Smooth muscle cell (in vitro differentiated cells): ENCODE measurements around the gene MYH7. TPM values are rescaled to one million over a fixed set of nuclear protein-coding genes. Genes with fewer than 3 reads are reported as not detected.

Source experiments
- DNase-seq: peaks from one replicate; lab custom pipeline; 2025; ENCODE audit not compliant: unreplicated experiment; lab: John Stamatoyannopoulos, UW
- H2AFZ ChIP-seq: fragments of 200-600 bp; sonication (generic); 2 replicates; pipeline ENCODE4 v1.6.0; 2016; ENCODE audit warnings: antibody characterized with exemption, low read depth, mild to moderate bottlenecking
- H3F3A ChIP-seq: fragments of 200-600 bp; sonication (generic); 2 replicates; pipeline ENCODE4 v1.6.0; 2017; ENCODE audit warnings: antibody characterized with exemption, low read depth
- H3K27ac ChIP-seq: fragments of 200-600 bp; sonication (generic); 2 replicates; pipeline ENCODE4 v1.5.1; 2016; ENCODE audit warnings: low read depth, mild to moderate bottlenecking
- H3K27me3 ChIP-seq: fragments of 200-600 bp; sonication (generic); 2 replicates; pipeline ENCODE4 v1.6.1; 2016; ENCODE audit warnings: low read depth, mild to moderate bottlenecking
- H3K36me3 ChIP-seq: fragments of 200-600 bp; sonication (generic); 2 replicates; pipeline ENCODE4 v1.5.1; 2016; ENCODE audit warnings: low read depth
- H3K4me1 ChIP-seq: fragments of 200-600 bp; sonication (generic); 2 replicates; pipeline ENCODE4 v1.5.1; 2016; ENCODE audit warnings: low read depth
- H3K4me2 ChIP-seq: fragments of 200-600 bp; sonication (generic); 2 replicates; pipeline ENCODE4 v1.6.0; 2016; ENCODE audit warnings: mild to moderate bottlenecking
- H3K4me3 ChIP-seq: fragments of 200-600 bp; sonication (generic); 2 replicates; pipeline ENCODE4 v1.5.1; 2016; ENCODE audit warnings: mild to moderate bottlenecking
- H3K79me2 ChIP-seq: fragments of 200-600 bp; sonication (generic); 2 replicates; pipeline ENCODE4 v1.6.0; 2016; ENCODE audit warnings: low read depth, mild to moderate bottlenecking
- H3K9ac ChIP-seq: fragments of 200-600 bp; sonication (generic); 2 replicates; pipeline ENCODE4 v1.6.0; 2016; ENCODE audit warnings: low read depth
- H3K9me3 ChIP-seq: fragments of 200-600 bp; sonication (generic); replicated peaks from 2 replicates; pipeline ENCODE4 v1.5.1; 2016; ENCODE audit warnings: low read depth
- H4K20me1 ChIP-seq: fragments of 200-600 bp; sonication (generic); 2 replicates; pipeline ENCODE4 v1.6.0; 2016; ENCODE audit warnings: low read depth
- WGBS: methylation state at CpG from one replicate; pipeline ENCODE4 v1.1.7; 2016; ENCODE audit warnings: low lambda C conversion rate; 5-methylcytosine and 5-hydroxymethylcytosine counted together
- polyA plus RNA-seq: library from polyadenylated mRNA; unstranded; fragments of >200 nt; fragmentation: Nextera tagmentation; extraction: Ambion mirVana; gene quantifications from 2 replicates; pipeline ENCODE4 v1.2.1, GENCODE V29; 2016
- total RNA-seq: library from RNA; depleted of rRNA; stranded (reverse); fragments of >200 nt; gene quantifications from 2 replicates; pipeline ENCODE4 v1.2.3, GENCODE V29; 2014
- TF ChIP-seq, protein P1 (sequence below): fragments of 200-600 bp; sonication (generic); IDR thresholded peaks from 2 replicates; pipeline ENCODE4 v1.5.1; 2017; ENCODE audit warnings: borderline replicate concordance, mild to moderate bottlenecking, antibody characterized with exemption; ENCODE audit not compliant: insufficient read depth, poor library complexity, severe bottlenecking

MYH7 gene
- total and polyA plus RNA-seq, 2 experiments from 2014 or later = not detected

DNA sequence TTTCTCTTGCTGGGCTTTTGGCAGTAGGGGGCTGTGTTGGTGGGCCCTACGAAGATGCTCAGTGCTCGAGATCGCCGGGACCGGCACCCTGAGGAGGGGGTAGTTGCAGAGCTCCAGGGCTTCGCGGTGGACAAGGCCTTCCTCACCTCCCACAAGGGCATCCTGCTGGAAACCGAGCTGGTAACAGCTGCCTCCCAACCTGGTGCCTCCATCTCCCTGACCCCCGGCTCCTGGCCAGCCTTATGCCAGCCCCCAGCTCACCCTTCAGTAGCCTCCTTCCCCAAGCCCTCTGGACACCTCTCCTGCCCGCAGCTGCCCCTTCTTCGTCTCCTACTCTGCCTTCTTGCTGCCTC, 58.3 kb downstream of the MYH7 start:
- WGBS = 79% methylated on average over 11 of the region's 11 CpGs
- no peak overlapping the region for H3K9ac ChIP-seq
- H3K79me2 ChIP-seq = no peaks in the 10 kb centered on the region

DNA sequence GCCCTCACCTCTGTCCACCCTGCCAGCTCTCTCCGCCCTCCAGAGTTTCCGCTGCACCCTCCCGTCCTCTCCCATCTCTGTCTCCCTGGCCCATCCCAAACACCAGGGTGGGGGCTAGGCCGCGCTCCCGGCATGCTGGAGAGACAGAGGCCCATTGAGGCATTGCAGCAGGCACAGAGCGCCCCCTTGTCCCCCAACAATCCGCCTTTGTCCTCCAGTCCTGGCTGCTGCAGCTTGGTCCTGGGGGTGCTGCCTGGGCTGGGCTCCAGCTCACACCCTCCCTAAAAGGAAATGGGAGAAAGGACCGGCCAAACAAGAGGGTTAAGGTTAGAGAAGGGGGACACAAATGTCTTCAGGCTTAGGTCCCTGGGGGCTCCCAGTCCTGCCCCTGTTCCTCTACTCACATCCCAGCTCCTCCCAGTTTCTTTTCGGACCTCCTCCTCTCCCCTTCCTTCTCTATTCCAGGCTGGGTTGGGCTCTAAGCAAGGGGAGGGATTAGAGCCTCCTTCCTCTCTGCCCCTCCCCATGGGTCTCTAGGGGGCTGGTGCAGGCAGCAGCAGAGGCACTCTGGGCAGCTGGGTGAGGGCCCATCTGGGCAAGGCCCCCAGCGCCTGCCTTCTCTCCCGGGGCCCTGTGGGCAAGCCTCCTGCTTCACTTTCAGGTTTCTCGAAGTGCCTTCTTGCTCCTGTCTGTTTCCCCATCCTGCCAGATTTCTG, 58.8 kb downstream of the MYH7 start, which contains the start of gene CMTM5:
Gene CMTM5, plus strand, starts transcription at position 565 of the 716 bp plus-strand sequence. CDS start 206 bp downstream, outside the sequence.
- Histone ChIP-seq H2AFZ (no peak within 1 kb of the TSS), H4K20me1 (no peaks in the 10 kb centered on the region), H3K27me3 (no peaks in the 10 kb centered on the region), H3K4me2 (no peak within 1 kb of the TSS), H3K27ac (no peak within 1 kb of the TSS), H3K4me3 (no peak within 1 kb of the TSS), H3K79me2 (no peaks in the 10 kb centered on the region), H3K9ac (no peak within 1 kb of the TSS), H3K9me3 (no peaks in the 10 kb centered on the region), H3K36me3 (no peaks in the 10 kb centered on the region), H3K4me1 (peaks cover 7% of the 10 kb centered on the region), H3F3A (no peaks in the 10 kb centered on the region)
- DNase-seq = no peak
- TF ChIP-seq, protein P1, sequence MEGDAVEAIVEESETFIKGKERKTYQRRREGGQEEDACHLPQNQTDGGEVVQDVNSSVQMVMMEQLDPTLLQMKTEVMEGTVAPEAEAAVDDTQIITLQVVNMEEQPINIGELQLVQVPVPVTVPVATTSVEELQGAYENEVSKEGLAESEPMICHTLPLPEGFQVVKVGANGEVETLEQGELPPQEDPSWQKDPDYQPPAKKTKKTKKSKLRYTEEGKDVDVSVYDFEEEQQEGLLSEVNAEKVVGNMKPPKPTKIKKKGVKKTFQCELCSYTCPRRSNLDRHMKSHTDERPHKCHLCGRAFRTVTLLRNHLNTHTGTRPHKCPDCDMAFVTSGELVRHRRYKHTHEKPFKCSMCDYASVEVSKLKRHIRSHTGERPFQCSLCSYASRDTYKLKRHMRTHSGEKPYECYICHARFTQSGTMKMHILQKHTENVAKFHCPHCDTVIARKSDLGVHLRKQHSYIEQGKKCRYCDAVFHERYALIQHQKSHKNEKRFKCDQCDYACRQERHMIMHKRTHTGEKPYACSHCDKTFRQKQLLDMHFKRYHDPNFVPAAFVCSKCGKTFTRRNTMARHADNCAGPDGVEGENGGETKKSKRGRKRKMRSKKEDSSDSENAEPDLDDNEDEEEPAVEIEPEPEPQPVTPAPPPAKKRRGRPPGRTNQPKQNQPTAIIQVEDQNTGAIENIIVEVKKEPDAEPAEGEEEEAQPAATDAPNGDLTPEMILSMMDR = no peak
- 73% methylated on average over 13 of the region's 13 CpGs for WGBS

More for the DNA sequence above, 58.3 kb downstream of the MYH7 start:
- Histone ChIP-seq H2AFZ (no peak overlapping the region), H3K27ac (no peak overlapping the region), H3K4me1 (peaks cover 7% of the 10 kb centered on the region), H3K4me3 (no peak overlapping the region), H3K9me3 (no peaks in the 10 kb centered on the region), H3F3A (no peaks in the 10 kb centered on the region), H3K27me3 (no peaks in the 10 kb centered on the region), H3K36me3 (no peaks in the 10 kb centered on the region), H3K4me2 (no peak overlapping the region), H4K20me1 (no peaks in the 10 kb centered on the region)
- no peak for DNase-seq
- TF ChIP-seq, protein P1 = no peak

DNA sequence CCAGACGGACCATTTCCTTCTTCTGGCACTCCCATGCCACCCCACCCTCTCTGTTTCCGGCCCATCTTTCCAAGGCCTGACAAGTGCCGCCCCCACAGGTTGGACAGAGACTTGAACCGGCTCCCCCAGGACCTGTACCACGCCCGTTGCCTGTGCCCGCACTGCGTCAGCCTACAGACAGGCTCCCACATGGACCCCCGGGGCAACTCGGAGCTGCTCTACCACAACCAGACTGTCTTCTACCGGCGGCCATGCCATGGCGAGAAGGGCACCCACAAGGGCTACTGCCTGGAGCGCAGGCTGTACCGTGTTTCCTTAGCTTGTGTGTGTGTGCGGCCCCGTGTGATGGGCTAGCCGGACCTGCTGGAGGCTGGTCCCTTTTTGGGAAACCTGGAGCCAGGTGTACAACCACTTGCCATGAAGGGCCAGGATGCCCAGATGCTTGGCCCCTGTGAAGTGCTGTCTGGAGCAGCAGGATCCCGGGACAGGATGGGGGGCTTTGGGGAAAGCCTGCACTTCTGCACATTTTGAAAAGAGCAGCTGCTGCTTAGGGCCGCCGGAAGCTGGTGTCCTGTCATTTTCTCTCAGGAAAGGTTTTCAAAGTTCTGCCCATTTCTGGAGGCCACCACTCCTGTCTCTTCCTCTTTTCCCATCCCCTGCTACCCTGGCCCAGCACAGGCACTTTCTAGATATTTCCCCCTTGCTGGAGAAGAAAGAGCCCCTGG, 59.8 kb downstream of the MYH7 start:
- WGBS = 96% methylated on average over 21 of the region's 21 CpGs
- TF ChIP-seq, protein P1 = no peak
- no peak overlapping the region for H3K27ac ChIP-seq

More for the DNA sequence above, 59.8 kb downstream of the MYH7 start:
- H4K20me1 ChIP-seq = no peaks in the 10 kb centered on the region
- no peak overlapping the region for H2AFZ ChIP-seq
- no peaks in the 10 kb centered on the region for H3K36me3 ChIP-seq
- H3K79me2 ChIP-seq = no peaks in the 10 kb centered on the region
- no peaks in the 10 kb centered on the region for H3K27me3 ChIP-seq
- H3K9ac ChIP-seq = no peak overlapping the region
- no peak for DNase-seq
- H3F3A ChIP-seq = no peaks in the 10 kb centered on the region
- H3K9me3 ChIP-seq = no peaks in the 10 kb centered on the region
- peaks cover 7% of the 10 kb centered on the region for H3K4me1 ChIP-seq
- no peak overlapping the region for H3K4me2 ChIP-seq
- no peak overlapping the region for H3K4me3 ChIP-seq
